HG02885 (cell line): Measurements from ENCODE around the gene GRID1.
"Not testable (repeated sequence)": the region's sequence is repeated elsewhere in the genome, so short reads cannot be mapped to it uniquely, and the experiment has no call there.

Source experiments
- ATAC-seq: cut with Tn5 transposase; IDR thresholded peaks from one replicate; pipeline ENCODE4 v1.9.1; 2021; ENCODE audit warnings: mild to moderate bottlenecking; ENCODE audit not compliant: unreplicated experiment, poor library complexity

GRID1 gene

GRCh38 chr10:86130041-86130440, 236.6 kb downstream of the GRID1 start:
- ATAC-seq, result no peak

GRCh38 chr10:86128360-86128759, 238.2 kb downstream of the GRID1 start:
- ATAC-seq, result no peak

GRCh38 chr10:86127274-86127819, 239.2 kb downstream of the GRID1 start:
- no peak for ATAC-seq

GRCh38 chr10:86124734-86125133, 241.9 kb downstream of the GRID1 start:
- no peak for ATAC-seq

- ATAC-seq, result no peak
Measured at GRCh38 chr10:86123715-86124114, 242.9 kb downstream of the GRID1 start.

- ATAC-seq, result no peak
Measured at GRCh38 chr10:86123304-86123703, 243.3 kb downstream of the GRID1 start.

GRCh38 chr10:86122646-86123045, 243.9 kb downstream of the GRID1 start:
- ATAC-seq, result no peak

GRCh38 chr10:86121200-86121599, 245.4 kb downstream of the GRID1 start:
- no peak for ATAC-seq

- ATAC-seq, result no peak
Measured at GRCh38 chr10:86117051-86117450, 249.5 kb downstream of the GRID1 start.

- no peak for ATAC-seq
Measured at GRCh38 chr10:86113983-86114382, 252.6 kb downstream of the GRID1 start.

GRCh38 chr10:86113501-86113900, 253.1 kb downstream of the GRID1 start:
- no peak for ATAC-seq

GRCh38 chr10:86113044-86113443, 253.6 kb downstream of the GRID1 start:
- no peak for ATAC-seq

- ATAC-seq, result no peak
Measured at GRCh38 chr10:86111902-86112545, 254.6 kb downstream of the GRID1 start.

GRCh38 chr10:86110156-86110786, 256.3 kb downstream of the GRID1 start:
- ATAC-seq, result no peak

- ATAC-seq, result no peak
Measured at GRCh38 chr10:86109421-86109820, 257.2 kb downstream of the GRID1 start.

- ATAC-seq, result no peak
Measured at GRCh38 chr10:86108696-86109095, 257.9 kb downstream of the GRID1 start.

- not testable (repeated sequence) for ATAC-seq
Measured at GRCh38 chr10:86107611-86108310, 258.8 kb downstream of the GRID1 start.

- no peak for ATAC-seq
Measured at GRCh38 chr10:86107131-86107530, 259.5 kb downstream of the GRID1 start.

- no peak for ATAC-seq
Measured at GRCh38 chr10:86106616-86107015, 260.0 kb downstream of the GRID1 start.

GRCh38 chr10:86105640-86106039, 261.0 kb downstream of the GRID1 start:
- no peak for ATAC-seq

- no peak for ATAC-seq
Measured at GRCh38 chr10:86105181-86105580, 261.4 kb downstream of the GRID1 start.
